Right ventricle myocardium superior (tissue), 1 donor: ENCODE data around the gene CDH1. TPM values are rescaled to one million over a fixed set of nuclear protein-coding genes. Genes with fewer than 3 reads are reported as not detected.
"Not testable (repeated sequence)": the region's sequence is repeated elsewhere in the genome, so short reads cannot be mapped to it uniquely, and the experiment has no call there.

Experiments used
- ATAC-seq: fragments of 200-7000 bp; cut with Tn5 transposase; one replicate; pipeline ENCODE4 v1.9.1; 2020; ENCODE audit warnings: mild to moderate bottlenecking; ENCODE audit not compliant: poor library complexity
- DNase-seq: peaks from one replicate; pipeline ENCODE4 v3.0.0-alpha.2; 2020
- intact Hi-C: fragments of 100-400 bp; cut with DNase I; formaldehyde crosslinking; loops from one replicate; pipeline ENCODE4 v1.11.2; 2022
- total RNA-seq: library from RNA; stranded (reverse); fragmentation: NEBNext Ultra II Directional; extraction: Animal tissue kit (Norgen Biotek cat#: 25700); gene quantifications from one replicate; pipeline ENCODE4 v1.2.1, GENCODE V29; 2021
- donor health status: DM: no; HTN: yes; CAD: no; lungs with severe emphysema.

CDH1 gene
- total RNA-seq, 1 donor from 2014 or later: not detected

DNA sequence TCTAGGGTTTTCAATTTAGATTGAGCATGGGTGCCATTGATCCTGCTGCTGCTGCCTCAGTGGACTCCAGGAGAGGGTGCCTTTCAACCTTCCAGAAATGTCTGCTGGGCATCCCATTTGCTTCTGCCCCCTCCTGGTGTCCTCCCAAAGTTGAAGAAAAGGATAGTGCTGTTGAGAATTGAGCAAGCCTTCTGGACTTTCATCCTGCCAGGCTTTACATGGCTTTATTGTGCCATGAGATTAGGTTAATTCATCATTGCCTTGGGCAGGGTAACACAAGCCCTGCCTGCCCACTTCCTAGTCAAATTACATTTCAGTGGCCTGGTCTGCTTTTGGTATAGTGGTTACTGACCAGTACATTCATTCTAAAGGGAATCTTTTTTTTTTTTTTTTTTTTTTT is 88.3 kb downstream of the CDH1 start:
- ATAC-seq (no peak), DNase-seq (no peak)
- intact Hi-C loops: no loop called here

GRCh38 chr16:68826652-68827051 is 89.6 kb downstream of the CDH1 start:
- DNase-seq (no peak), ATAC-seq (no peak)
- intact Hi-C loops: no loop called here

- intact Hi-C loops: no loop called here
- DNase-seq: no peak
- ATAC-seq: no peak
These were observed 96.2 kb downstream of the CDH1 start for GRCh38 chr16:68833251-68833650.

DNA sequence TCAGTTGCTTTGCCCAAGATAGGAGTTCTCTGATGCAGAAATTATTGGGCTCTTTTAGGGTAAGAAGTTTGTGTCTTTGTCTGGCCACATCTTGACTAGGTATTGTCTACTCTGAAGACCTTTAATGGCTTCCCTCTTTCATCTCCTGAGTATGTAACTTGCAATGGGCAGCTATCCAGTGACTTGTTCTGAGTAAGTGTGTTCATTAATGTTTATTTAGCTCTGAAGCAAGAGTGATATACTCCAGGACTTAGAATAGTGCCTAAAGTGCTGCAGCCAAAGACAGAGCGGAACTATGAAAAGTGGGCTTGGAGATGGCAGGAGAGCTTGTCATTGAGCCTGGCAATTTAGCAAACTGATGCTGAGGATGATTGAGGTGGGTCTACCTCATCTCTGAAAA is 97.5 kb downstream of the CDH1 start:
- no peak for ATAC-seq
- DNase-seq: no peak
- intact Hi-C loops: no loop called here

GRCh38 chr16:68835970-68836369 is 98.9 kb downstream of the CDH1 start:
- intact Hi-C loops: no loop called here
- DNase-seq (no peak), ATAC-seq (no peak)

- intact Hi-C loops: loop anchor here (10.0 kb wide), 1 partner anchor 295 kb away; no protein-coding TSS in a partner anchor
- ATAC-seq: no peak
- no peak for DNase-seq
These were observed 102.7 kb downstream of the CDH1 start for GRCh38 chr16:68839831-68840230.

GRCh38 chr16:68842964-68843481 is 105.9 kb downstream of the CDH1 start:
- not testable (repeated sequence) for DNase-seq, ATAC-seq
- intact Hi-C loops: loop anchor here (10.0 kb wide), 1 partner anchor 298 kb away; no protein-coding TSS in a partner anchor

GRCh38 chr16:68843482-68844210 is 106.6 kb downstream of the CDH1 start, which contains the start of gene TANGO6:
TSS of gene TANGO6 (plus strand) at chr16:68843531. CDS start at chr16:68843618, 87 bp downstream.
- DNase-seq: peak; percentile 92
- intact Hi-C loops: loop anchor here (10.0 kb wide), 1 partner anchor 299 kb away; no protein-coding TSS in a partner anchor

GRCh38 chr16:68844211-68844564 is 107.1 kb downstream of the CDH1 start:
- intact Hi-C loops: loop anchor here (10.0 kb wide), 1 partner anchor 299 kb away; no protein-coding TSS in a partner anchor
- DNase-seq: no peak
- ATAC-seq: peak; percentile 3

More at GRCh38 chr16:68843482-68844210, 106.6 kb downstream of the CDH1 start, which contains the start of gene TANGO6:
- peak; percentile 99 for ATAC-seq

- no peak for ATAC-seq
- intact Hi-C loops: loop anchor here (10.0 kb wide), 1 partner anchor 304 kb away; no protein-coding TSS in a partner anchor
- DNase-seq: no peak
These were observed 111.7 kb downstream of the CDH1 start for GRCh38 chr16:68848786-68849185.

- DNase-seq (no peak), ATAC-seq (no peak)
- intact Hi-C loops: no loop called here
These were observed 113.4 kb downstream of the CDH1 start for GRCh38 chr16:68850481-68850880.

DNA sequence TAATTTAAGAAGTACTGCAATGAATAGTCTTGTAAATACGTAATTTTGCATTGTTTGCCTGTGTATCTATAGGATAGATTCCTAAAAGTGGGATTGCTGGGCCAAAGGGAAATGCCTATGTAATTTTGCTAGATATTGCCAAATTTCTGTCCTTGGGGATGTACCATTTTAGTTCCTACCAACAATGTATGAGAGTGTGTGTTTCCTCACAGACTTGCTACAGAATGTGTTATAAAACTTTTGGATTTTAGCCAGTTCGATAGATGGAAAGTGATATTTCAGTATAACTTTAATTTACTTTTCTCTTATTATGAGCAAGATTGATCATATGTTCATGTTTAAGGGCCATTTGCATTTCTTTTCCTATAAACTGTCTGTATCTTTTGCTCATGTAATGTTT is 114.5 kb downstream of the CDH1 start:
- ATAC-seq: no peak
- DNase-seq: no peak

GRCh38 chr16:68857479-68857878 is 120.4 kb downstream of the CDH1 start:
- DNase-seq (no peak), ATAC-seq (no peak)
- intact Hi-C loops: no loop called here

More for the DNA sequence above, 114.5 kb downstream of the CDH1 start:
- intact Hi-C loops: no loop called here

DNA sequence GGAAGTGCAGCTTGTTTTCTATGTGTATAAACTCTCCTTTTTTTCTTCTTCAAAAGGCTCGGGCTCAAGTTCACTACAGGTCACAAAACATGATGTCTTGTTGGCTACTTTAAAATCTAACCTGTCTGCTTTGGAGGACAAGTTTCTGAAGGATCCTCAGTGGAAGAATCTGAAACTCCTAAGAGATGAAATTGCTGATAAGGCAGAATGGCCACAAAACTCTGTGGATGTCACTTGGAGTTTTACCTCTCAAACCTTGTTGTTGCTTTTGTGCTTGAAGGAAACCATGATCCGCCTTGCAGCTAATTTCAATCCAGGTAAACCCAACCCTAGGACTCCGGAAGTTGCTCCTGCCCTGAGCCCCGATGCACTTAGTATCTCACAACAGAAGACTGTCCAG is 122.7 kb downstream of the CDH1 start:
- ATAC-seq (no peak), DNase-seq (no peak)
- intact Hi-C loops: no loop called here

- no peak for DNase-seq
- intact Hi-C loops: no loop called here
- no peak for ATAC-seq
These were observed 124.1 kb downstream of the CDH1 start for GRCh38 chr16:68860978-68861892.

GRCh38 chr16:68866933-68867332 is 129.8 kb downstream of the CDH1 start:
- DNase-seq (no peak), ATAC-seq (no peak)
- intact Hi-C loops: no loop called here

- DNase-seq: no peak
- intact Hi-C loops: no loop called here
- ATAC-seq: no peak
These were observed 132.5 kb downstream of the CDH1 start for GRCh38 chr16:68869492-68870088.

GRCh38 chr16:68873635-68874471 is 136.8 kb downstream of the CDH1 start:
- DNase-seq (no peak), ATAC-seq (no peak)
- intact Hi-C loops: no loop called here
